T-cell (primary cell): ENCODE measurements around the gene FCER2. TPM values are rescaled to one million over a fixed set of nuclear protein-coding genes. Genes with fewer than 3 reads are reported as not detected.
A peak's percentile ranks its signal among the peaks of the same experiment; 100 is the strongest.

Experiments
- ATAC-seq, 4 experiments: fragments of 200-7000 bp in 3 of 4; fragments of 150-1000 bp in 1 of 4; cut with Tn5 transposase; replicated peaks in 1 of 4; 1 replicate in 3 of 4; 2 replicates in 1 of 4; pipeline ENCODE4 v1.10.0; 2021; ENCODE audit warnings: moderate library complexity in 3 of 4, mild to moderate bottlenecking in 2 of 4, moderate number of reproducible peaks in 1 of 4
- CTCF ChIA-PET, 2 donors: fragments of 300-600 bp; sonication (Branson Sonifier 250); formaldehyde crosslinking; loops; one replicate each; lab custom pipeline; 2022; ENCODE audit warnings: antibody characterized with exemption in 2 of 2; lab: Charles Lee
- POLR2A ChIA-PET, 2 donors: fragments of 300-600 bp; sonication (Branson Sonifier 250); formaldehyde crosslinking; loops; one replicate each; lab custom pipeline; 2022; ENCODE audit warnings: antibody characterized with exemption in 2 of 2; lab: Charles Lee
- DNase-seq, 35 experiments: peaks; one replicate each; pipeline versions ENCODE4 v3.0.0 to v3.0.0-alpha.2; 2013 to 2023
- H3K27ac ChIP-seq: one replicate; pipeline ENCODE4 v1.5.1; 2013; ENCODE audit warnings: low read length
- H3K27me3 ChIP-seq, 2 experiments: replicated peaks in 1 of 2; 1 replicate in 1 of 2; 2 replicates in 1 of 2; pipeline versions ENCODE4 v1.6.1 to v1.7.0; 2013; ENCODE audit warnings: low read length in 1 of 2, mixed read lengths in 1 of 2; ENCODE audit not compliant: control insufficient read depth in 2 of 2, insufficient read depth in 2 of 2; ENCODE audit errors: extremely low read depth in 1 of 2
- H3K36me3 ChIP-seq, 2 donors: 1 replicate in 1 of 2; 2 replicates in 1 of 2; pipeline versions ENCODE4 v1.6.1 to v1.7.0; 2013; ENCODE audit warnings: low read length in 1 of 2; ENCODE audit not compliant: control insufficient read depth in 2 of 2, insufficient read depth in 1 of 2; ENCODE audit errors: extremely low read depth in 1 of 2
- H3K4me1 ChIP-seq, 2 experiments: 1 replicate in 1 of 2; 2 replicates in 1 of 2; pipeline versions ENCODE4 v1.6.1 to v1.7.0; 2013; ENCODE audit warnings: low read length in 2 of 2, mixed read lengths in 1 of 2; ENCODE audit not compliant: insufficient read depth in 2 of 2, control insufficient read depth in 1 of 2; ENCODE audit errors: extremely low read depth in 1 of 2
- H3K4me3 ChIP-seq, 2 donors: 1 replicate in 1 of 2; 2 replicates in 1 of 2; pipeline versions ENCODE4 v1.5.1 to v1.7.0; 2013; ENCODE audit warnings: mild to moderate bottlenecking in 2 of 2, low read length in 1 of 2, moderate library complexity in 1 of 2; ENCODE audit not compliant: control insufficient read depth in 1 of 2; ENCODE audit errors: extremely low read depth in 1 of 2
- H3K9me3 ChIP-seq: 2 replicates; pipeline ENCODE4 v1.7.0; 2013
- H3K27ac Mint-ChIP-seq, 2 donors: one replicate each; pipeline ENCODE4 v1.8.0; 2020 to 2021; ENCODE audit warnings: mild to moderate bottlenecking in 2 of 2, mixed read lengths in 2 of 2
- H3K27me3 Mint-ChIP-seq, 2 donors: one replicate each; pipeline ENCODE4 v1.8.0; 2021 to 2022; ENCODE audit warnings: mixed read lengths in 2 of 2
- H3K36me3 Mint-ChIP-seq: one replicate; pipeline ENCODE4 v1.8.0; 2021; ENCODE audit warnings: mixed read lengths
- H3K4me1 Mint-ChIP-seq, 3 donors: one replicate each; pipeline ENCODE4 v1.8.0; 2020 to 2022; ENCODE audit warnings: mixed read lengths in 3 of 3, mild to moderate bottlenecking in 1 of 3
- H3K4me3 Mint-ChIP-seq, 3 donors: one replicate each; pipeline ENCODE4 v1.8.0; 2020 to 2022; ENCODE audit warnings: mild to moderate bottlenecking in 3 of 3, mixed read lengths in 3 of 3, moderate library complexity in 3 of 3
- H3K9me3 Mint-ChIP-seq, 3 donors: one replicate each; pipeline ENCODE4 v1.8.0; 2020 to 2022; ENCODE audit warnings: mixed read lengths in 3 of 3
- WGBS: methylation state at CpG from one replicate; pipeline ENCODE4 v1.1.5; 2013; ENCODE audit warnings: missing lambda C conversion rate; ENCODE audit not compliant: insufficient coverage; 5-methylcytosine and 5-hydroxymethylcytosine counted together
- total RNA-seq, 35 experiments: library from RNA in 6 of 35; stranded (reverse) in 6 of 35; fragments of 120-200 nt in 1 of 35; gene quantifications; one replicate each; pipeline versions ENCODE4 v1.2.1 to v1.2.4 and lab custom pipeline; 2013 to 2026

FCER2 gene
- total RNA-seq, 5 donors from 2014 or later (not counting 1 experiment from before 2014, with no cell fraction given), result 0.90 to 2.5 (median 1.2) TPM

DNA sequence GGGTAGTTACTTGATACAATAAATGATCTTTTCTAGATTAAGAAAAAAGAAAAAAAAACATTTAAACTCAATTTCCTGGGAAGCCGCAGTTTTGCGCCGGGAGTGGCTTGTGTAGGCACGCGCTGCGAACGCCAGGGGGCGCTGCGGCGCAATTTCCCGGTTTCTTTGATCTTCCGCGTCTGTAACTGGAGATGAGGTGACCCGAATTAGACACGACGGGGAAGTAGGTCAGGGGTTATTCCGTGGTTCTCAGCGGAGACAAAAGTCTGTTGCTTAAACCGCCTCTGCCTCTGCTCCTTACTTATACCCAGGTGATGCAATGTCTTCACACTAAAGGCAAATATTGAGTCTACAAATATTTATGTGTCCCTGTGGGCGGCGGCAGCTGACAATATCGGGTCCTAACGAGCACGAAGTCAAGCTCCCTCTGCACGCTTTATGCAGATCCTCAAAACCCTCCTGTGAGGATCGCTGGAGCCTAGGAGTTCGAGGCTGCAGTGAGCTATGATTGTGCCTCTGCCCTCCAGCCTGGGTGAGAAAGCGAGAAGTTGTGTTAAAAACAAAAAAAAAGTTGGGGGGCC lies 49.8 kb downstream of the FCER2 start:
- ChIA-PET POLR2A (interaction anchor here in 1 of 2 donors (0.6 kb wide), 2 partner anchors 20 to 147 kb away, joined by 3 to 5 read pairs; no protein-coding TSS in a partner anchor), CTCF (interaction anchor here (0.6 to 1.6 kb wide), 4 partner anchors 17 to 1671 kb away, joined by 3 to 8 read pairs (median 3); partner anchors contain the start of genes PET100 (in 1 of the 2) and XAB2 (in 1 of the 2))
- H3K36me3 Mint-ChIP-seq, result no peaks in the 10 kb centered on the region
- ATAC-seq, result peak; percentile 83 to 92 (median 88)
- WGBS, result 1% methylated on average over 18 of the region's 28 CpGs
- H3K9me3 ChIP-seq, result no peaks in the 10 kb centered on the region
- H3K4me1 ChIP-seq, result peaks cover 0 to 16% of the 10 kb centered on the region in 2 experiments
- peak overlapping the region; percentile 67 for H3K27ac ChIP-seq
- peak overlapping the region; percentile 39 to 49 for H3K4me3 ChIP-seq
- H3K27ac Mint-ChIP-seq, result peak overlapping the region; percentile 61 to 81
- H3K4me3 Mint-ChIP-seq, result peak overlapping the region; percentile 66 to 74 (median 72)
- peaks cover 10 to 15% (median 11%) of the 10 kb centered on the region in 3 donors for H3K4me1 Mint-ChIP-seq
- peaks cover 4% of the 10 kb centered on the region in 2 donors for H3K36me3 ChIP-seq
- H3K27me3 Mint-ChIP-seq, result no peaks in the 10 kb centered on the region
- H3K9me3 Mint-ChIP-seq, result no peaks in the 10 kb centered on the region
- H3K27me3 ChIP-seq, result peaks cover 0 to 6% of the 10 kb centered on the region in 2 experiments
- peak; percentile 73 to 94 (median 85) for DNase-seq

DNA sequence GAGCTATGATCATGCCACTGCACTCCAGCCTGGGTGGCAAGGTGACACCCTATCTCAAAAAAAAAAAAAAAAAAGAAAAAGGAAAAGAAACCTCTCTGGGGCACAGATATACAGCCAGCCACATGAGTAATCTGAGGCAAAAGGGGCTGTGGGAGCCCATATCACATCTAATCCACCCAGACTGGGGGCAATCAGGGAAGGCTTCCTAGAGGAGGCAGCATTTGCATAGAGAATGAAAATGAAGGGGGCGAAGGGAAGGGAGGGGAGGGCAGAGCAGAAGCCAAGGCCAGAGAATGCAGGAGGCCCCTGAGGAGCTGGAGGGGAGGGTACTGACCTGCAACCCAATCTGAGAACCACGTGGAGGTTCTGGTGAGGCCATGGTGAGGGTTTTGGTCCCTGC lies 51.8 kb downstream of the FCER2 start:
- ATAC-seq (no peak), DNase-seq (no peak)
- ChIA-PET POLR2A (interaction anchor here in 1 of 2 donors (0.6 kb wide), 1 partner anchor 31 kb away, joined by 5 read pairs; the partner anchor contains the start of gene TRAPPC5), CTCF (interaction anchor here (0.5 to 0.7 kb wide), 3 partner anchors 34 to 364 kb away, joined by 3 to 7 read pairs (median 6); no protein-coding TSS in a partner anchor)
- H3K9me3 Mint-ChIP-seq, result no peaks in the 10 kb centered on the region
- 72% methylated on average over 2 of the region's 2 CpGs for WGBS
- H3K27me3 Mint-ChIP-seq, result no peaks in the 10 kb centered on the region
- Histone ChIP-seq H3K4me1 (peaks cover 0 to 13% of the 10 kb centered on the region in 2 experiments), H3K27me3 (peaks cover 0 to 6% of the 10 kb centered on the region in 2 experiments), H3K4me3 (no peak overlapping the region), H3K9me3 (no peaks in the 10 kb centered on the region), H3K36me3 (peaks cover 8 to 13% of the 10 kb centered on the region in 2 donors), H3K27ac (no peak overlapping the region)
- peaks cover 5% of the 10 kb centered on the region for H3K36me3 Mint-ChIP-seq
- H3K27ac Mint-ChIP-seq, result no peak overlapping the region
- no peak overlapping the region for H3K4me3 Mint-ChIP-seq
- peaks cover 10 to 13% (median 10%) of the 10 kb centered on the region in 3 donors for H3K4me1 Mint-ChIP-seq

- Histone ChIP-seq H3K27me3 (peaks cover 0 to 7% of the 10 kb centered on the region in 2 experiments), H3K9me3 (no peaks in the 10 kb centered on the region), H3K36me3 (peaks cover 11 to 23% of the 10 kb centered on the region in 2 donors), H3K4me1 (peaks cover 0 to 13% of the 10 kb centered on the region in 2 experiments), H3K27ac (no peak overlapping the region), H3K4me3 (no peak overlapping the region)
- H3K4me1 Mint-ChIP-seq, result peaks cover 10 to 13% (median 10%) of the 10 kb centered on the region in 3 donors
- DNase-seq (no peak), ATAC-seq (no peak)
- H3K9me3 Mint-ChIP-seq, result no peaks in the 10 kb centered on the region
- H3K36me3 Mint-ChIP-seq, result peaks cover 5% of the 10 kb centered on the region
- H3K27ac Mint-ChIP-seq, result no peak overlapping the region
- H3K4me3 Mint-ChIP-seq, result no peak overlapping the region
- 91% methylated on average over 10 of the region's 15 CpGs for WGBS
- POLR2A ChIA-PET, result interaction anchor here (0.6 to 0.9 kb wide), 3 partner anchors 59 to 188 kb away, joined by 3 to 6 read pairs (median 3); no protein-coding TSS in a partner anchor
- CTCF ChIA-PET, result interaction anchor here (0.6 to 1.4 kb wide), 2 partner anchors 12 to 32 kb away, joined by 3 to 4 read pairs; partner anchors contain the start of gene TRAPPC5 (in 1 of the 2)
- H3K27me3 Mint-ChIP-seq, result no peaks in the 10 kb centered on the region
These were observed 53.5 kb downstream of the FCER2 start for GRCh38 chr19:7648265-7649014.

DNA sequence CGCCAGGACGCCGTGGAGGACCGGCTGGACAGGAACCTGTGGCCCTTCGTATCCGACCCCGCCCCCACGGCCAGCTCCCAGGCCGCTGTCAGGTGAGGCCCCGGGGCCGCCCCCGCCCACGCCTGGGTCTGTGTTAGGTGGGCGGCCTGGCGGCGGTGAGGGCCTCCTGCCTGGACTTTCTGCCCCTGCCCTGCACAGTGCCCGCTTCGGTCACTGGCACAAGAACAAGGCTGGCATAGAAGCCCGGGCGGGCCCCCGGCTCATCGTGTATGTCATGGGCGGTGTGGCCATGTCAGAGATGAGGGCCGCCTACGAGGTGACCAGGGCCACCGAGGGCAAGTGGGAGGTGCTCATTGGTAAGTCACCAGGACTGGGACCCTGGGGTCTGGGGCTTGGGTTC lies 54.8 kb downstream of the FCER2 start:
- DNase-seq, result peak in 1 of 35 experiments; percentile 0
- H3K9me3 Mint-ChIP-seq, result no peaks in the 10 kb centered on the region

DNA sequence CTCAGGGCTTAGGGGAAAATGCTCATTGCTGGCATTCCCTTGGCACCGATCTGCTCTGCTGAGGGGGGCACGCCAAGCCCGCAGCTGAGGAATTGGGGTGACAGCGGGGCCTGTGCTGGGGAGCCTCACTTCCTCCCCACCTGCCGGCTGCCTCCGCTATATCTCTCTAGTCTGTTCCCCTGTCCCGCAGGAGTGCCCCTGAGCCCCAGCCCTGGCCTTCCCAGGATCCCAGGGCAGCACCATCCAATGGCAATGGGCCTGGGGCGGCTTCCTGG lies 55.6 kb downstream of the FCER2 start:
- WGBS, result 82% methylated on average over 8 of the region's 8 CpGs
- peaks cover 11 to 30% of the 10 kb centered on the region in 2 donors for H3K36me3 ChIP-seq
- POLR2A ChIA-PET, result no interaction called here
- no peaks in the 10 kb centered on the region for H3K4me1 ChIP-seq
- Mint-ChIP-seq H3K27ac (no peak overlapping the region), H3K36me3 (peaks cover 5% of the 10 kb centered on the region), H3K4me3 (no peak overlapping the region), H3K4me1 (no peaks in the 10 kb centered on the region), H3K27me3 (no peaks in the 10 kb centered on the region), H3K9me3 (no peaks in the 10 kb centered on the region)
- H3K27ac ChIP-seq, result no peak overlapping the region
- no peaks in the 10 kb centered on the region for H3K9me3 ChIP-seq
- peaks cover 0 to 7% of the 10 kb centered on the region in 2 experiments for H3K27me3 ChIP-seq
- no peak overlapping the region for H3K4me3 ChIP-seq
- CTCF ChIA-PET, result no interaction called here
- DNase-seq, result no peak
- no peak for ATAC-seq

More for the DNA sequence above, 54.8 kb downstream of the FCER2 start:
- ChIA-PET POLR2A (no interaction called here), CTCF (no interaction called here)
- Histone ChIP-seq H3K4me1 (peaks cover 0 to 6% of the 10 kb centered on the region in 2 experiments), H3K27ac (no peak overlapping the region), H3K27me3 (peaks cover 0 to 8% of the 10 kb centered on the region in 2 experiments), H3K4me3 (no peak overlapping the region), H3K36me3 (peaks cover 11 to 26% of the 10 kb centered on the region in 2 donors), H3K9me3 (no peaks in the 10 kb centered on the region)
- H3K27ac Mint-ChIP-seq, result no peak overlapping the region
- H3K27me3 Mint-ChIP-seq, result no peaks in the 10 kb centered on the region
- no peak for ATAC-seq
- peaks cover 3 to 5% (median 3%) of the 10 kb centered on the region in 3 donors for H3K4me1 Mint-ChIP-seq
- H3K4me3 Mint-ChIP-seq, result no peak overlapping the region
- WGBS, result 95% methylated on average over 19 of the region's 26 CpGs
- peaks cover 5% of the 10 kb centered on the region for H3K36me3 Mint-ChIP-seq

- Histone ChIP-seq H3K4me3 (no peak overlapping the region), H3K36me3 (peaks cover 14 to 30% of the 10 kb centered on the region in 2 donors), H3K4me1 (no peaks in the 10 kb centered on the region), H3K9me3 (no peaks in the 10 kb centered on the region), H3K27ac (no peak overlapping the region), H3K27me3 (peaks cover 0 to 2% of the 10 kb centered on the region in 2 experiments)
- no peak for DNase-seq
- Mint-ChIP-seq H3K4me1 (no peaks in the 10 kb centered on the region), H3K4me3 (no peak overlapping the region), H3K36me3 (peaks cover 5% of the 10 kb centered on the region), H3K9me3 (no peaks in the 10 kb centered on the region), H3K27ac (no peak overlapping the region), H3K27me3 (no peaks in the 10 kb centered on the region)
- WGBS, result 86% methylated on average over 16 of the region's 20 CpGs
- no peak for ATAC-seq
- CTCF ChIA-PET, result no interaction called here
- POLR2A ChIA-PET, result no interaction called here
These were observed 56.1 kb downstream of the FCER2 start for GRCh38 chr19:7645656-7646425.
